H1 (cell line): ENCODE results near the gene ARNT2. TPM values are rescaled to one million over a fixed set of nuclear protein-coding genes. Genes with fewer than 3 reads are reported as not detected.

Source experiments
- CTCF ChIA-PET: fragments of 300-600 bp; sonication (Branson Sonifier 250); formaldehyde crosslinking; loops from one replicate; lab custom pipeline; 2021; ENCODE audit not compliant: partially characterized antibody; lab: Charles Lee
- POLR2A ChIA-PET: fragments of 300-600 bp; sonication (Branson Sonifier 250); formaldehyde crosslinking; loops from one replicate; lab custom pipeline; 2021; ENCODE audit warnings: inconsistent platforms; ENCODE audit not compliant: partially characterized antibody; lab: Charles Lee
- DNase-seq, 2 experiments: peaks; one replicate each; pipeline versions ENCODE4 v3.0.0 to v3.0.0-alpha.2; 2010 to 2022; ENCODE audit warnings: low spot score in 2 of 2, low read depth in 1 of 2, mixed read lengths in 1 of 2
- FAIRE-seq: peaks from 2 replicates; lab custom pipeline; 2011; peaks lifted over from hg19 to GRCh38; lab: Jason Lieb, UNC
- H2AFZ ChIP-seq: 2 replicates; pipeline ENCODE4 v1.8.1; 2012; ENCODE audit warnings: low read length, inconsistent platforms
- H2AK5ac ChIP-seq: 2 replicates; pipeline ENCODE4 v1.6.1; 2013; ENCODE audit warnings: low read depth, low read length
- H2BK120ac ChIP-seq: replicated peaks from 2 replicates; pipeline ENCODE3; 2013; ENCODE audit warnings: low read depth, low read length, inconsistent platforms
- H2BK12ac ChIP-seq: 2 replicates; pipeline ENCODE4 v1.6.1; 2013; ENCODE audit warnings: low read depth, low read length
- H2BK15ac ChIP-seq: 2 replicates; pipeline ENCODE4 v1.6.1; 2013; ENCODE audit warnings: low read length
- H2BK20ac ChIP-seq: 2 replicates; pipeline ENCODE4 v1.6.1; 2013; ENCODE audit warnings: low read length
- H2BK5ac ChIP-seq: 2 replicates; pipeline ENCODE4 v1.6.1; 2013; ENCODE audit warnings: low read depth, low read length
- H3K14ac ChIP-seq: 2 replicates; pipeline ENCODE4 v1.6.1; 2013; ENCODE audit warnings: inconsistent platforms; ENCODE audit not compliant: insufficient read length
- H3K18ac ChIP-seq: 2 replicates; pipeline ENCODE4 v1.6.1; 2013; ENCODE audit warnings: low read length; ENCODE audit errors: extremely low read depth
- H3K23ac ChIP-seq: 2 replicates; pipeline ENCODE4 v1.6.1; 2013; ENCODE audit warnings: inconsistent platforms; ENCODE audit not compliant: insufficient read length
- H3K23me2 ChIP-seq: 2 replicates; pipeline ENCODE4 v1.6.1; 2013; ENCODE audit warnings: low read depth, low read length
- H3K27ac ChIP-seq: 2 replicates; pipeline ENCODE4 v1.6.1; 2011; ENCODE audit warnings: low read depth, low read length, inconsistent platforms
- H3K27me3 ChIP-seq, 4 experiments: replicated peaks in 1 of 4; 1 replicate in 1 of 4; 2 replicates in 3 of 4; pipeline versions ENCODE4 v1.6.1 to v1.8.1; 2011 to 2013; ENCODE audit warnings: low read length in 3 of 4, mild to moderate bottlenecking in 3 of 4, inconsistent platforms in 2 of 4, mixed read lengths in 2 of 4, moderate library complexity in 1 of 4; ENCODE audit not compliant: control insufficient read depth in 3 of 4, insufficient read depth in 3 of 4; ENCODE audit errors: extremely low read depth in 1 of 4
- H3K36me3 ChIP-seq, 4 experiments: 2 replicates each; pipeline versions ENCODE4 v1.6.1 to v1.8.1; 2011 to 2013; ENCODE audit warnings: mild to moderate bottlenecking in 4 of 4, low read length in 3 of 4, moderate library complexity in 2 of 4, control low read depth in 1 of 4, inconsistent platforms in 1 of 4; ENCODE audit not compliant: insufficient read depth in 4 of 4, control insufficient read depth in 2 of 4
- H3K4ac ChIP-seq: replicated peaks from 2 replicates; pipeline ENCODE3; 2013; ENCODE audit warnings: low read length, low read depth, mixed read lengths, inconsistent platforms; ENCODE audit not compliant: insufficient read length
- H3K4me1 ChIP-seq, 4 experiments: replicated peaks in 1 of 4; 1 replicate in 1 of 4; 2 replicates in 3 of 4; pipeline versions ENCODE4 v1.6.1 to v1.8.1; 2011 to 2013; ENCODE audit warnings: low read length in 3 of 4, inconsistent platforms in 2 of 4, mixed read lengths in 1 of 4; ENCODE audit not compliant: insufficient read depth in 4 of 4, control insufficient read depth in 3 of 4
- H3K4me2 ChIP-seq, 2 experiments: 2 replicates each; pipeline versions ENCODE4 v1.6.1 to v1.8.1; 2011 to 2013; ENCODE audit warnings: low read depth in 2 of 2, low read length in 2 of 2, control low read depth in 1 of 2, inconsistent platforms in 1 of 2, mild to moderate bottlenecking in 1 of 2; ENCODE audit not compliant: insufficient read depth in 1 of 2
- H3K4me3 ChIP-seq, 4 experiments: fragments of 200-600, 300-600 bp in 1 of 4; sonication (generic), shearing (Covaris generic), sonication (Bioruptor Twin) in 1 of 4; 2 replicates each; pipeline versions ENCODE4 v1.5.1 to v1.8.1; 2011 to 2016; ENCODE audit warnings: low read length in 4 of 4, low read depth in 3 of 4, control low read depth in 2 of 4, inconsistent platforms in 2 of 4, mild to moderate bottlenecking in 2 of 4, mixed read lengths in 1 of 4, moderate library complexity in 1 of 4; ENCODE audit not compliant: insufficient read depth in 2 of 4; ENCODE audit errors: extremely low read depth in 1 of 4
- H3K56ac ChIP-seq: replicated peaks from 2 replicates; pipeline ENCODE3; 2013; ENCODE audit warnings: low read depth, mild to moderate bottlenecking, mixed read lengths, low read length, inconsistent platforms; ENCODE audit not compliant: insufficient read length
- H3K79me1 ChIP-seq: 2 replicates; pipeline ENCODE4 v1.6.1; 2013; ENCODE audit warnings: low read depth, low read length, control low read depth
- H3K79me2 ChIP-seq, 2 experiments: 2 replicates each; pipeline versions ENCODE4 v1.6.1 to v1.8.1; 2012 to 2013; ENCODE audit warnings: low read length in 2 of 2, mild to moderate bottlenecking in 2 of 2, inconsistent platforms in 1 of 2; ENCODE audit not compliant: insufficient read depth in 2 of 2, control insufficient read depth in 1 of 2
- H3K9ac ChIP-seq, 4 experiments: replicated peaks in 1 of 4; 1 replicate in 1 of 4; 2 replicates in 3 of 4; pipeline versions ENCODE4 v1.6.1 to v1.8.1; 2011 to 2013; ENCODE audit warnings: low read depth in 3 of 4, low read length in 3 of 4, control low read depth in 2 of 4, mild to moderate bottlenecking in 2 of 4, moderate library complexity in 2 of 4, inconsistent platforms in 1 of 4; ENCODE audit errors: extremely low read depth in 1 of 4
- H3K9me3 ChIP-seq, 2 experiments: 2 replicates each; pipeline versions ENCODE4 v1.6.1 to v1.8.1; 2012 to 2013; ENCODE audit warnings: mild to moderate bottlenecking in 2 of 2, moderate library complexity in 2 of 2, control low read depth in 1 of 2, inconsistent platforms in 1 of 2, low read depth in 1 of 2, low read length in 1 of 2, mixed read lengths in 1 of 2; ENCODE audit not compliant: insufficient read depth in 2 of 2
- H4K20me1 ChIP-seq, 2 experiments: replicated peaks in 1 of 2; 2 replicates each; pipeline versions ENCODE3 to v1.8.1; 2011 to 2013; ENCODE audit warnings: inconsistent platforms in 2 of 2, low read length in 2 of 2, mild to moderate bottlenecking in 1 of 2; ENCODE audit not compliant: insufficient read depth in 2 of 2, control insufficient read depth in 1 of 2
- H4K5ac ChIP-seq: 2 replicates; pipeline ENCODE4 v1.6.1; 2013; ENCODE audit warnings: low read length, low read depth, mixed read lengths, inconsistent platforms; ENCODE audit not compliant: insufficient read length
- H4K8ac ChIP-seq: 2 replicates; pipeline ENCODE4 v1.8.0; 2013; ENCODE audit warnings: mild to moderate bottlenecking, moderate library complexity, low read length, inconsistent platforms; ENCODE audit not compliant: insufficient read depth; ENCODE audit errors: extremely low read depth
- H4K91ac ChIP-seq: replicated peaks from 2 replicates; pipeline ENCODE3; 2013; ENCODE audit warnings: low read length, mixed read lengths, inconsistent platforms; ENCODE audit not compliant: insufficient read length
- BACH1 ChIP-seq: IDR thresholded peaks from 2 replicates; pipeline ENCODE4 v1.6.1; 2012; ENCODE audit warnings: low read length, improper control_type of control experiment
- CTCF ChIP-seq, 3 experiments: IDR thresholded peaks; 1 replicate in 2 of 3; 2 replicates in 1 of 3; pipeline versions ENCODE4 v1.5.1 to v1.6.1; 2011; ENCODE audit warnings: low read length in 3 of 3, mild to moderate bottlenecking in 3 of 3, inconsistent platforms in 2 of 3, low read depth in 1 of 3, moderate library complexity in 1 of 3; ENCODE audit not compliant: insufficient read depth in 1 of 3; ENCODE audit errors: control extremely low read depth in 1 of 3
- WGBS, 2 experiments: shearing (Covaris generic) in 1 of 2; methylation state at CpG; one replicate each; pipeline versions ENCODE4 v1.1.6 to v1.1.7; 2013 to 2015; ENCODE audit warnings: low lambda C conversion rate in 2 of 2, mixed read lengths in 2 of 2, inconsistent platforms in 1 of 2, low coverage in 1 of 2, missing lambda C conversion rate in 1 of 2; ENCODE audit not compliant: insufficient replicate concordance in 2 of 2, insufficient coverage in 1 of 2, insufficient read length in 1 of 2; ENCODE audit errors: extremely low coverage in 1 of 2, missing lambda C conversion rate in 1 of 2; 5-methylcytosine and 5-hydroxymethylcytosine counted together
- polyA plus RNA-seq, 7 experiments: library from polyadenylated mRNA; depleted of rRNA in 3 of 7; stranded (reverse) in 5 of 7; unstranded in 2 of 7; fragments of >200 nt in 5 of 7; fragments of 200-250 nt in 2 of 7; gene quantifications; 1 replicate in 5 of 7; 2 replicates in 1 of 7; 4 replicates in 1 of 7; pipeline versions ENCODE4 v1.2.1 to v1.2.3, GENCODE V29; 2011 to 2013; ENCODE audit warnings: missing spikeins in 2 of 7, mixed read lengths in 2 of 7
- total RNA-seq: library from RNA; stranded (reverse); fragmentation: NEBNext Ultra II Directional; extraction: Animal tissue kit (Norgen Biotek cat#: 25700); gene quantifications from 2 replicates; pipeline ENCODE4 v1.2.1, GENCODE V29; 2021

The ARNT2 gene
- total and polyA plus RNA-seq, 2 of the 8 experiments (the other 6 are each of a cell fraction or from before 2014, with no cell fraction given), result 9.5 to 14.6 TPM

GRCh38 chr15:80445300-80446041 lies 41.3 kb downstream of the ARNT2 start:
- Histone ChIP-seq H3K9me3 (no peaks in the 10 kb centered on the region), H2BK5ac (peak overlapping the region; percentile 45; the same call in 1 of the 2 replicates), H3K23ac (no peak overlapping the region), H3K36me3 (no peaks in the 10 kb centered on the region; a peak in 1 of 8 replicates), H4K5ac (no peak overlapping the region), H3K27ac (no peak overlapping the region), H3K9ac (no peak overlapping the region), H2AK5ac (peak overlapping the region; percentile 94; the same call in 1 of the 2 replicates), H3K56ac (peak overlapping the region; percentile 99), H3K23me2 (peaks cover 13% of the 10 kb centered on the region; the same call in 1 of the 2 replicates), H3K27me3 (peaks cover 0 to 2% (median 0%) of the 10 kb centered on the region in 4 experiments; a peak in 1 of 7 replicates), H4K8ac (peak overlapping the region; percentile 16; the same call in 1 of the 2 replicates), H4K91ac (peak overlapping the region; percentile 96), H2AFZ (no peak overlapping the region), H3K18ac (no peak overlapping the region), H3K4me2 (no peak overlapping the region; a peak in 1 of 4 replicates), H3K4ac (no peak overlapping the region), H2BK20ac (0 out of 2 replicates have a peak overlapping the region, but pooled peaks have one; percentile 10), H3K79me2 (no peaks in the 10 kb centered on the region; a peak in 1 of 4 replicates), H4K20me1 (peaks cover 0 to 15% of the 10 kb centered on the region in 2 experiments), H3K14ac (peak overlapping the region; percentile 96), H3K79me1 (peaks cover 8% of the 10 kb centered on the region), H3K4me1 (peaks cover 0 to 8% (median 1%) of the 10 kb centered on the region in 4 experiments; a peak in 3 of 7 replicates), H2BK15ac (peak overlapping the region; percentile 61; the same call in 1 of the 2 replicates), H2BK12ac (peak overlapping the region; percentile 83; the same call in 1 of the 2 replicates), H3K4me3 (no peak overlapping the region), H2BK120ac (no peak overlapping the region)
- FAIRE-seq, result no peak
- ChIA-PET POLR2A (no interaction called here), CTCF (interaction anchor here (0.6 to 1.1 kb wide), 4 partner anchors 10 to 771 kb away, joined by 3 to 5 read pairs (median 3); no protein-coding TSS in a partner anchor)
- 81 to 100% methylated on average over 3 to 13 of the region's 13 CpGs for WGBS, 2 experiments
- peak in 1 of 3 experiments; percentile 1; a peak in 1 of 4 replicates for TF ChIP-seq CTCF (IDR thresholded peaks at IDR 0.05; ENCODE audit: control extremely low read depth in 1 of 3, insufficient read depth in 1 of 3, low read depth in 1 of 3, low read length in 3 of 3)
- no peak for TF ChIP-seq BACH1
- no peak for DNase-seq
